Neural progenitor cell (in vitro differentiated cells): ENCODE measurements around the gene VAT1L. TPM values are rescaled to one million over a fixed set of nuclear protein-coding genes. Genes with fewer than 3 reads are reported as not detected.

Source experiments
- DNase-seq: peaks from one replicate; pipeline ENCODE4 v3.0.0-alpha.2; 2016; ENCODE audit warnings: low spot score
- H2AFZ ChIP-seq: fragments of 200-600 bp; sonication (generic); replicated peaks from 2 replicates; pipeline ENCODE4 v1.6.1; 2016; ENCODE audit warnings: antibody characterized with exemption
- H3F3A ChIP-seq: fragments of 200-600 bp; sonication (generic); 2 replicates; pipeline ENCODE4 v1.6.1; 2016; ENCODE audit warnings: antibody characterized with exemption, low read depth
- H3K27ac ChIP-seq: fragments of 200-600 bp; sonication (generic); 2 replicates; pipeline ENCODE4 v1.5.1; 2016; ENCODE audit warnings: mild to moderate bottlenecking
- H3K27me3 ChIP-seq: fragments of 200-600 bp; sonication (generic); 2 replicates; pipeline ENCODE4 v1.6.1; 2016; ENCODE audit warnings: mild to moderate bottlenecking, moderate library complexity
- H3K36me3 ChIP-seq: fragments of 200-600 bp; sonication (generic); 2 replicates; pipeline ENCODE4 v1.5.1; 2016
- H3K4me1 ChIP-seq: fragments of 200-600 bp; sonication (generic); 2 replicates; pipeline ENCODE4 v1.6.1; 2016; ENCODE audit warnings: mixed run types
- H3K4me2 ChIP-seq: fragments of 200-600 bp; sonication (generic); 2 replicates; pipeline ENCODE4 v1.6.1; 2016
- H3K4me3 ChIP-seq: fragments of 200-600 bp; sonication (generic); 2 replicates; pipeline ENCODE4 v1.5.1; 2016
- H3K79me2 ChIP-seq: fragments of 200-600 bp; sonication (generic); 2 replicates; pipeline ENCODE4 v1.6.1; 2016; ENCODE audit warnings: low read depth
- H3K9ac ChIP-seq: fragments of 200-600 bp; sonication (generic); 2 replicates; pipeline ENCODE4 v1.6.1; 2016
- H3K9me3 ChIP-seq: fragments of 200-600 bp; sonication (generic); 2 replicates; pipeline ENCODE4 v1.5.1; 2016; ENCODE audit warnings: low read depth
- H4K20me1 ChIP-seq: fragments of 200-600 bp; sonication (generic); 2 replicates; pipeline ENCODE4 v1.6.1; 2016; ENCODE audit warnings: low read depth
- H3K27ac Mint-ChIP-seq: 3 replicates; pipeline ENCODE4 v1.8.0; 2021; ENCODE audit warnings: mixed read lengths
- H3K27me3 Mint-ChIP-seq: 2 replicates; pipeline ENCODE4 v1.8.0; 2022; ENCODE audit warnings: low read depth, mild to moderate bottlenecking, inconsistent platforms, moderate library complexity, mixed read lengths; ENCODE audit not compliant: insufficient read depth
- H3K36me3 Mint-ChIP-seq: 3 replicates; pipeline ENCODE4 v1.8.0; 2021; ENCODE audit warnings: mixed read lengths
- H3K4me1 Mint-ChIP-seq: 3 replicates; pipeline ENCODE4 v1.8.0; 2021; ENCODE audit warnings: mixed read lengths
- H3K4me3 Mint-ChIP-seq: 3 replicates; pipeline ENCODE4 v1.8.0; 2021; ENCODE audit warnings: mild to moderate bottlenecking, moderate library complexity, mixed read lengths
- H3K9me3 Mint-ChIP-seq: 3 replicates; pipeline ENCODE4 v1.8.0; 2020; ENCODE audit warnings: mixed read lengths
- CTCF ChIP-seq: fragments of 200-600 bp; sonication (generic); IDR thresholded peaks from 2 replicates; pipeline ENCODE4 v1.5.1; 2017; ENCODE audit warnings: antibody characterized with exemption, mild to moderate bottlenecking
- EZH2 ChIP-seq: fragments of 200-600 bp; sonication (generic); IDR thresholded peaks from 2 replicates; pipeline ENCODE4 v1.6.1; 2017; ENCODE audit warnings: antibody characterized with exemption, mild to moderate bottlenecking, moderate library complexity
- EZH2phosphoT487 ChIP-seq: fragments of 200-600 bp; sonication (generic); IDR thresholded peaks from 2 replicates; pipeline ENCODE4 v1.6.1; 2017; ENCODE audit warnings: antibody characterized with exemption
- total RNA-seq: library from RNA; depleted of rRNA; stranded (reverse); fragments of >200 nt; gene quantifications from 2 replicates; pipeline ENCODE4 v1.2.3, GENCODE V29; 2015; ENCODE audit warnings: low replicate concordance

VAT1L gene
- total RNA-seq, 1 donor from 2014 or later = 43.2 TPM

GRCh38 chr16:77931058-77931457 is 142.7 kb downstream of the VAT1L start:
- H3K9me3 ChIP-seq = no peaks in the 10 kb centered on the region
- H4K20me1 ChIP-seq = no peaks in the 10 kb centered on the region
- DNase-seq = no peak
- H3K4me2 ChIP-seq = no peak overlapping the region
- no peak overlapping the region for H3K9ac ChIP-seq
- H3K27ac Mint-ChIP-seq = no peak overlapping the region
- H3K27me3 ChIP-seq = no peaks in the 10 kb centered on the region
- peaks cover 7% of the 10 kb centered on the region for H3K4me1 ChIP-seq
- TF ChIP-seq CTCF (no peak), EZH2phosphoT487 (no peak), EZH2 (no peak)
- no peak overlapping the region for H3K4me3 Mint-ChIP-seq
- H3K4me1 Mint-ChIP-seq = peaks cover 15% of the 10 kb centered on the region
- H3K27me3 Mint-ChIP-seq = peaks cover 3% of the 10 kb centered on the region
- no peak overlapping the region for H3K4me3 ChIP-seq
- H3K79me2 ChIP-seq = no peaks in the 10 kb centered on the region
- H2AFZ ChIP-seq = no peak overlapping the region
- H3K9me3 Mint-ChIP-seq = no peaks in the 10 kb centered on the region
- no peak overlapping the region for H3K27ac ChIP-seq
- peaks cover 48% of the 10 kb centered on the region for H3K36me3 Mint-ChIP-seq
- no peaks in the 10 kb centered on the region for H3K36me3 ChIP-seq
- H3F3A ChIP-seq = peaks cover 6% of the 10 kb centered on the region

GRCh38 chr16:77937473-77938149 is 149.2 kb downstream of the VAT1L start:
- Histone ChIP-seq H3K27me3 (no peaks in the 10 kb centered on the region), H3F3A (peaks cover 4% of the 10 kb centered on the region), H3K79me2 (no peaks in the 10 kb centered on the region), H3K4me1 (peaks cover 4% of the 10 kb centered on the region), H3K36me3 (no peaks in the 10 kb centered on the region), H3K9me3 (no peaks in the 10 kb centered on the region), H3K27ac (no peak overlapping the region), H4K20me1 (no peaks in the 10 kb centered on the region), H2AFZ (no peak overlapping the region), H3K4me2 (no peak overlapping the region), H3K4me3 (no peak overlapping the region), H3K9ac (no peak overlapping the region)
- DNase-seq = no peak
- no peak overlapping the region for H3K4me3 Mint-ChIP-seq
- no peak overlapping the region for H3K27ac Mint-ChIP-seq
- peaks cover 11% of the 10 kb centered on the region for H3K4me1 Mint-ChIP-seq
- TF ChIP-seq CTCF (no peak), EZH2 (no peak), EZH2phosphoT487 (no peak)
- peaks cover 2% of the 10 kb centered on the region for H3K27me3 Mint-ChIP-seq
- H3K9me3 Mint-ChIP-seq = peaks cover 31% of the 10 kb centered on the region
- H3K36me3 Mint-ChIP-seq = peaks cover 59% of the 10 kb centered on the region

- Histone ChIP-seq H3K4me2 (no peak overlapping the region), H3K4me1 (no peaks in the 10 kb centered on the region), H3K4me3 (no peak overlapping the region), H4K20me1 (no peaks in the 10 kb centered on the region), H3K9me3 (no peaks in the 10 kb centered on the region), H3F3A (no peaks in the 10 kb centered on the region), H3K27ac (no peak overlapping the region), H3K79me2 (no peaks in the 10 kb centered on the region), H2AFZ (no peak overlapping the region), H3K36me3 (no peaks in the 10 kb centered on the region), H3K27me3 (no peaks in the 10 kb centered on the region), H3K9ac (no peak overlapping the region)
- Mint-ChIP-seq H3K27me3 (no peaks in the 10 kb centered on the region), H3K4me3 (no peak overlapping the region), H3K36me3 (peaks cover 54% of the 10 kb centered on the region), H3K27ac (peak overlapping the region; percentile 57), H3K9me3 (peaks cover 32% of the 10 kb centered on the region), H3K4me1 (peaks cover 16% of the 10 kb centered on the region)
- TF ChIP-seq CTCF (no peak), EZH2 (no peak), EZH2phosphoT487 (no peak)
- no peak for DNase-seq
Observed at GRCh38 chr16:77938913-77939312, 150.5 kb downstream of the VAT1L start.
